ENCODE results near the gene AFDN. TPM values are rescaled to one million over a fixed set of nuclear protein-coding genes. Genes with fewer than 3 reads are reported as not detected.

The AFDN gene
- total RNA-seq, 2 donors from 2014 or later = 214 to 239 TPM

DNA sequence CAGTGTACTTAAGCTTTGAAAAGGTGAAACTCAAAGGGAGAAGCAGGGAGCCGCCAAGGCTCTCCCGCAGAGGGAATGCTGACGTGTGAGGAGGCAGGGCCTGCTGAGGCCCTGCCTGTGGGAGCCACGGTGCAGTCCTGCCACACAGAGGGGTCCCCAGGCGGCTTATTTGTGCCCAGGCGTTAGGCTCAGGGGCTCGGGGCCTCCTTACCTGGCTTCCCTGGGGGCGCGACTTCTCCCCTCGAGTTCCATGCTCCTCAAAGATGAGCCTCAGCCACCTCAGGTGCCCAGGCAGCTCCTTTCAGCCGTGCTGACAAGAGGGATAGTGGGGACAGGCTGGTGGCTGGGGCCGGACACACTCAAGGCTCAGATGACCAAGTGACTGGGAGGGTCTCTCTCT, 168.6 kb downstream of the AFDN start:
- H3K27ac Mint-ChIP-seq = no peak overlapping the region
- H3K27me3 Mint-ChIP-seq (ENCODE audit: insufficient read depth) = no peaks in the 10 kb centered on the region
- TF ChIP-seq, protein P1, sequence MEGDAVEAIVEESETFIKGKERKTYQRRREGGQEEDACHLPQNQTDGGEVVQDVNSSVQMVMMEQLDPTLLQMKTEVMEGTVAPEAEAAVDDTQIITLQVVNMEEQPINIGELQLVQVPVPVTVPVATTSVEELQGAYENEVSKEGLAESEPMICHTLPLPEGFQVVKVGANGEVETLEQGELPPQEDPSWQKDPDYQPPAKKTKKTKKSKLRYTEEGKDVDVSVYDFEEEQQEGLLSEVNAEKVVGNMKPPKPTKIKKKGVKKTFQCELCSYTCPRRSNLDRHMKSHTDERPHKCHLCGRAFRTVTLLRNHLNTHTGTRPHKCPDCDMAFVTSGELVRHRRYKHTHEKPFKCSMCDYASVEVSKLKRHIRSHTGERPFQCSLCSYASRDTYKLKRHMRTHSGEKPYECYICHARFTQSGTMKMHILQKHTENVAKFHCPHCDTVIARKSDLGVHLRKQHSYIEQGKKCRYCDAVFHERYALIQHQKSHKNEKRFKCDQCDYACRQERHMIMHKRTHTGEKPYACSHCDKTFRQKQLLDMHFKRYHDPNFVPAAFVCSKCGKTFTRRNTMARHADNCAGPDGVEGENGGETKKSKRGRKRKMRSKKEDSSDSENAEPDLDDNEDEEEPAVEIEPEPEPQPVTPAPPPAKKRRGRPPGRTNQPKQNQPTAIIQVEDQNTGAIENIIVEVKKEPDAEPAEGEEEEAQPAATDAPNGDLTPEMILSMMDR (conservative IDR thresholded peaks at IDR 0.05) = no peak
- Histone ChIP-seq H3K36me3 (ENCODE audit: control insufficient read depth, insufficient read depth, low read length) (no peaks in the 10 kb centered on the region), H3K4me3 (ENCODE audit: low read length) (no peak overlapping the region), H3K4me1 (ENCODE audit: control insufficient read depth, insufficient read depth, low read length) (no peaks in the 10 kb centered on the region), H3K9me3 (ENCODE audit: control insufficient read depth, low read length) (no peaks in the 10 kb centered on the region), H3K27ac (ENCODE audit: low read depth, low read length) (no peak overlapping the region), H3K27me3 (ENCODE audit: control insufficient read depth, insufficient read depth, low read length, poor library complexity, severe bottlenecking) (no peaks in the 10 kb centered on the region), H3K9ac (ENCODE audit: extremely low read depth, low read length, poor library complexity, severe bottlenecking) (no peak overlapping the region)
- H3K9me3 Mint-ChIP-seq = peaks cover 5% of the 10 kb centered on the region
- no peaks in the 10 kb centered on the region for H3K4me1 Mint-ChIP-seq
- no peak for DNase-seq
- 83 to 94% methylated on average over 6 to 12 of the region's 12 CpGs for WGBS, 2 experiments (ENCODE audit: insufficient coverage in 1 of 2, insufficient read length in 1 of 2)
- H3K36me3 Mint-ChIP-seq (ENCODE audit: low read depth) = no peaks in the 10 kb centered on the region
- no peak overlapping the region for H3K4me3 Mint-ChIP-seq

DNA sequence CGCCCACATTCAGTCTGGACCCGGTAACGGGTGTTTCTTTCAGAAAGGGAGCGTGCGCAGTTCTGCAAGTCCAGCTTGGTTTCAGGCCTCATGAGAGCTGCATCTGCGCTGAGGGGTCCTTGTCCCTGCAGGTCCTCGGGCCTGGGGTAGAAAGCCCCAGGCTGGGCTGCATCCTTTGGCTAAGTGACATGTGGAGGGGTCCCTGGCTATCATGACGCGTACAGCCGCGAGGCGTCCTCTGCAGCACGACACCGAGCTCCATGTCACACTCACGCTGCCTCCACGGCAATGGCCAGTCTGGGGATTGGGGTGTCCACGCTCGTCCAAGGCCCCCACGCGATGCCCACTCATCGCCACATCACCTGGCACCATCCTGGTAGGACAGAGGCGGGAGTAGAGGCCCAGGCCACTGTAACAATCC, 169.0 kb downstream of the AFDN start:
- no peak overlapping the region for H3K4me3 ChIP-seq (ENCODE audit: low read length)
- no peak overlapping the region for H3K9ac ChIP-seq (ENCODE audit: extremely low read depth, low read length, poor library complexity, severe bottlenecking)
- no peaks in the 10 kb centered on the region for H3K36me3 ChIP-seq (ENCODE audit: control insufficient read depth, insufficient read depth, low read length)
- no peak overlapping the region for H3K27ac Mint-ChIP-seq
- no peak for DNase-seq
- H3K27me3 ChIP-seq (ENCODE audit: control insufficient read depth, insufficient read depth, low read length, poor library complexity, severe bottlenecking) = no peaks in the 10 kb centered on the region
- TF ChIP-seq, protein P1 (conservative IDR thresholded peaks at IDR 0.05) = no peak
- no peaks in the 10 kb centered on the region for H3K9me3 ChIP-seq (ENCODE audit: control insufficient read depth, low read length)
- no peak overlapping the region for H3K4me3 Mint-ChIP-seq
- H3K9me3 Mint-ChIP-seq = peaks cover 4% of the 10 kb centered on the region
- no peaks in the 10 kb centered on the region for H3K4me1 Mint-ChIP-seq
- no peaks in the 10 kb centered on the region for H3K36me3 Mint-ChIP-seq (ENCODE audit: low read depth)
- no peaks in the 10 kb centered on the region for H3K4me1 ChIP-seq (ENCODE audit: control insufficient read depth, insufficient read depth, low read length)
- no peaks in the 10 kb centered on the region for H3K27me3 Mint-ChIP-seq (ENCODE audit: insufficient read depth)
- no peak overlapping the region for H3K27ac ChIP-seq (ENCODE audit: low read depth, low read length)
- WGBS, 2 experiments (ENCODE audit: insufficient coverage in 1 of 2, insufficient read length in 1 of 2) = 96 to 99% methylated on average over 16 to 22 of the region's 22 CpGs

DNA sequence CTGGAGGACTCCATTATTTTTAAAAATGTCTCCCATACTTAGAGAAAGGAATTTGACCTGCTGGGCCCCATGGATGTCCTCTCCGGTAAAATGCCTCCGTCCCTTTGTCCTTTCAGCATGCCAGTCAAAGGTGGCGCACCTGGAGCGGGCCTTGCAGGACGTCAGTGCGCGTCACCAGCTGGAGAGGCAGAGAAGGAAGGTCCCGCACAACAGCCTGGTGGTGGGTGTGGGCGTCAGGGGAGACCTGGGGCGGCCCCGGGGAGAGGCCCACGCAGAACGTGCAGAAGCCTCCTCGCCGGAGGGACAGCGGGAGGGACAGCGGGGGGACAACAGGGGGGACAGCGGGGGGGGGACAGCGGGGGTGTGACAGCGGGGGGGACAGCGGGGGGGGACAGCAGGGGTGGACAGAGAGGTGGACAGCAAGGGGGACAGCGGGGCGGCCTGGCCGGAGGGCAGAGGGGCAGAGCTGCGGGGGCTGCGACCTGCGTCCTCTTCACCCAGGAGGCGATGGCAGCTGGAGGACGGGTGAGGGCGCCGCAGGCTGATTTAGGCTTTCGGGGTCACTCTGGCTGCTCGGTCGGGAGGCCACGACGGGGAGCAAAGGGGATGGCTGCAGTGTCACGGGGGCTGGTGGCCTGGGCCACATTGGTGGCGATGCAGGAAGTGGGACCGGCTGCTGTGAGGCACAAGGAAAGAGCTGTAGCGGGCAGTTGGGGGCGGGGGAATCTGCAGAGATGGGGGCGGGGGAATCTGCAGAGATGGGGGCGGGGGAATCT, 169.9 kb downstream of the AFDN start:
- no peaks in the 10 kb centered on the region for H3K27me3 Mint-ChIP-seq (ENCODE audit: insufficient read depth)
- 65 to 89% methylated on average over 11 to 31 of the region's 43 CpGs for WGBS, 2 experiments (ENCODE audit: insufficient coverage in 1 of 2, insufficient read length in 1 of 2)
- peak; percentile 61 for DNase-seq
- no peaks in the 10 kb centered on the region for H3K9me3 Mint-ChIP-seq
- no peaks in the 10 kb centered on the region for H3K36me3 Mint-ChIP-seq (ENCODE audit: low read depth)
- H3K9ac ChIP-seq (ENCODE audit: extremely low read depth, low read length, poor library complexity, severe bottlenecking) = no peak overlapping the region
- H3K27ac ChIP-seq (ENCODE audit: low read depth, low read length) = peak overlapping the region; percentile 32
- TF ChIP-seq, protein P1 (conservative IDR thresholded peaks at IDR 0.05) = no peak
- H3K27me3 ChIP-seq (ENCODE audit: control insufficient read depth, insufficient read depth, low read length, poor library complexity, severe bottlenecking) = no peaks in the 10 kb centered on the region
- no peaks in the 10 kb centered on the region for H3K4me1 Mint-ChIP-seq
- no peak overlapping the region for H3K4me3 ChIP-seq (ENCODE audit: low read length)
- no peaks in the 10 kb centered on the region for H3K4me1 ChIP-seq (ENCODE audit: control insufficient read depth, insufficient read depth, low read length)
- no peaks in the 10 kb centered on the region for H3K36me3 ChIP-seq (ENCODE audit: control insufficient read depth, insufficient read depth, low read length)
- no peak overlapping the region for H3K4me3 Mint-ChIP-seq
- no peaks in the 10 kb centered on the region for H3K9me3 ChIP-seq (ENCODE audit: control insufficient read depth, low read length)
- no peak overlapping the region for H3K27ac Mint-ChIP-seq

Data from endodermal cell (in vitro differentiated cells).